HG02588 (cell line): ENCODE data around the gene OSER1.
"Not testable (repeated sequence)": the region's sequence is repeated elsewhere in the genome, so short reads cannot be mapped to it uniquely, and the experiment has no call there.

Source experiments
- ATAC-seq: cut with Tn5 transposase; IDR thresholded peaks from one replicate; pipeline ENCODE4 v1.9.1; 2021; ENCODE audit warnings: mild to moderate bottlenecking, moderate library complexity; ENCODE audit not compliant: unreplicated experiment

Gene OSER1

GRCh38 chr20:44204156-44204831 is 6.3 kb downstream of the OSER1 start:
- no peak for ATAC-seq

GRCh38 chr20:44203161-44203560 is 7.4 kb downstream of the OSER1 start:
- ATAC-seq, result no peak

- ATAC-seq, result no peak
Observed at GRCh38 chr20:44200983-44201382, 9.6 kb downstream of the OSER1 start.

- ATAC-seq, result no peak
Observed at GRCh38 chr20:44200371-44200770, 10.2 kb downstream of the OSER1 start.

GRCh38 chr20:44199877-44200276 is 10.7 kb downstream of the OSER1 start:
- ATAC-seq, result no peak

GRCh38 chr20:44198872-44199271 is 11.7 kb downstream of the OSER1 start:
- ATAC-seq, result no peak

- no peak for ATAC-seq
Observed at GRCh38 chr20:44196271-44196670, 14.3 kb downstream of the OSER1 start.

GRCh38 chr20:44195605-44196004 is 15.0 kb downstream of the OSER1 start:
- ATAC-seq, result no peak

- ATAC-seq, result no peak
Observed at GRCh38 chr20:44193801-44194200, 16.8 kb downstream of the OSER1 start.

GRCh38 chr20:44191640-44192039 is 18.9 kb downstream of the OSER1 start:
- not testable (repeated sequence) for ATAC-seq

GRCh38 chr20:44190197-44190852 is 20.2 kb downstream of the OSER1 start:
- not testable (repeated sequence) for ATAC-seq

- ATAC-seq, result no peak
Observed at GRCh38 chr20:44188752-44189151, 21.8 kb downstream of the OSER1 start.

- no peak for ATAC-seq
Observed at GRCh38 chr20:44187772-44188709, 22.5 kb downstream of the OSER1 start.

- no peak for ATAC-seq
Observed at GRCh38 chr20:44187054-44187771, 23.4 kb downstream of the OSER1 start, which contains the start of gene JPH2. JPH2 (minus strand) TSS chr20:44187188; CDS start chr20:44186705, 483 bp downstream.

- no peak for ATAC-seq
Observed at GRCh38 chr20:44186674-44187053, 23.9 kb downstream of the OSER1 start.

GRCh38 chr20:44186201-44186600 is 24.4 kb downstream of the OSER1 start:
- ATAC-seq, result no peak

GRCh38 chr20:44185574-44185973 is 25.0 kb downstream of the OSER1 start:
- no peak for ATAC-seq

- ATAC-seq, result no peak
Observed at GRCh38 chr20:44183282-44183681, 27.3 kb downstream of the OSER1 start.

GRCh38 chr20:44182863-44183262 is 27.7 kb downstream of the OSER1 start:
- ATAC-seq, result no peak

- ATAC-seq, result no peak
Observed at GRCh38 chr20:44182135-44182765, 28.3 kb downstream of the OSER1 start.
